ENCODE results near the gene SMOC1. TPM values are rescaled to one million over a fixed set of nuclear protein-coding genes. Genes with fewer than 3 reads are reported as not detected.
A peak's percentile ranks its signal among the peaks of the same experiment; 100 is the strongest.

The SMOC1 gene
- total RNA-seq, 2 donors from 2014 or later = not detected

- Histone ChIP-seq H3K27me3 (ENCODE audit: control insufficient read depth, insufficient read depth, low read length, poor library complexity, severe bottlenecking) (peaks cover 9% of the 10 kb centered on the region), H3K36me3 (ENCODE audit: control insufficient read depth, insufficient read depth, low read length) (no peaks in the 10 kb centered on the region), H3K4me1 (ENCODE audit: control insufficient read depth, insufficient read depth, low read length) (peaks cover 11% of the 10 kb centered on the region), H3K9ac (ENCODE audit: extremely low read depth, low read length, poor library complexity, severe bottlenecking) (no peak overlapping the region), H3K4me3 (ENCODE audit: low read length) (no peak overlapping the region), H3K9me3 (ENCODE audit: control insufficient read depth, low read length) (no peaks in the 10 kb centered on the region), H3K27ac (ENCODE audit: low read depth, low read length) (peak overlapping the region; percentile 75)
- H3K4me1 Mint-ChIP-seq = peaks cover 38% of the 10 kb centered on the region
- WGBS, 2 experiments (ENCODE audit: insufficient coverage in 1 of 2, insufficient read length in 1 of 2) = 51 to 75% methylated on average over 5 to 6 of the region's 6 CpGs
- no peak overlapping the region for H3K27ac Mint-ChIP-seq
- no peaks in the 10 kb centered on the region for H3K27me3 Mint-ChIP-seq (ENCODE audit: insufficient read depth)
- no peak overlapping the region for H3K4me3 Mint-ChIP-seq
- no peak for TF ChIP-seq CTCF (conservative IDR thresholded peaks at IDR 0.05)
- no peaks in the 10 kb centered on the region for H3K9me3 Mint-ChIP-seq
- DNase-seq = no peak
- H3K36me3 Mint-ChIP-seq (ENCODE audit: low read depth) = no peaks in the 10 kb centered on the region
These were observed 129.4 kb downstream of the SMOC1 start for GRCh38 chr14:70008284-70009262.

- H3K27ac Mint-ChIP-seq = no peak overlapping the region
- H3K4me1 Mint-ChIP-seq = peaks cover 33% of the 10 kb centered on the region
- H3K9me3 Mint-ChIP-seq = no peaks in the 10 kb centered on the region
- Histone ChIP-seq H3K27ac (ENCODE audit: low read depth, low read length) (no peak overlapping the region), H3K9me3 (ENCODE audit: control insufficient read depth, low read length) (no peaks in the 10 kb centered on the region), H3K36me3 (ENCODE audit: control insufficient read depth, insufficient read depth, low read length) (no peaks in the 10 kb centered on the region), H3K4me1 (ENCODE audit: control insufficient read depth, insufficient read depth, low read length) (peaks cover 11% of the 10 kb centered on the region), H3K27me3 (ENCODE audit: control insufficient read depth, insufficient read depth, low read length, poor library complexity, severe bottlenecking) (no peaks in the 10 kb centered on the region), H3K9ac (ENCODE audit: extremely low read depth, low read length, poor library complexity, severe bottlenecking) (no peak overlapping the region), H3K4me3 (ENCODE audit: low read length) (no peak overlapping the region)
- H3K27me3 Mint-ChIP-seq (ENCODE audit: insufficient read depth) = no peaks in the 10 kb centered on the region
- TF ChIP-seq CTCF (conservative IDR thresholded peaks at IDR 0.05) = no peak
- 82 to 96% methylated on average over 7 to 8 of the region's 8 CpGs for WGBS, 2 experiments (ENCODE audit: insufficient coverage in 1 of 2, insufficient read length in 1 of 2)
- no peaks in the 10 kb centered on the region for H3K36me3 Mint-ChIP-seq (ENCODE audit: low read depth)
- H3K4me3 Mint-ChIP-seq = no peak overlapping the region
- DNase-seq = no peak
These were observed 130.7 kb downstream of the SMOC1 start for GRCh38 chr14:70009961-70010360.

- no peaks in the 10 kb centered on the region for H3K9me3 Mint-ChIP-seq
- Histone ChIP-seq H3K4me1 (ENCODE audit: control insufficient read depth, insufficient read depth, low read length) (peaks cover 11% of the 10 kb centered on the region), H3K27me3 (ENCODE audit: control insufficient read depth, insufficient read depth, low read length, poor library complexity, severe bottlenecking) (no peaks in the 10 kb centered on the region), H3K9me3 (ENCODE audit: control insufficient read depth, low read length) (no peaks in the 10 kb centered on the region), H3K27ac (ENCODE audit: low read depth, low read length) (peak overlapping the region; percentile 6), H3K9ac (ENCODE audit: extremely low read depth, low read length, poor library complexity, severe bottlenecking) (no peak overlapping the region), H3K4me3 (ENCODE audit: low read length) (no peak overlapping the region), H3K36me3 (ENCODE audit: control insufficient read depth, insufficient read depth, low read length) (no peaks in the 10 kb centered on the region)
- DNase-seq = no peak
- H3K4me1 Mint-ChIP-seq = peaks cover 22% of the 10 kb centered on the region
- no peaks in the 10 kb centered on the region for H3K36me3 Mint-ChIP-seq (ENCODE audit: low read depth)
- H3K27me3 Mint-ChIP-seq (ENCODE audit: insufficient read depth) = no peaks in the 10 kb centered on the region
- H3K4me3 Mint-ChIP-seq = no peak overlapping the region
- TF ChIP-seq CTCF (conservative IDR thresholded peaks at IDR 0.05) = no peak
- no peak overlapping the region for H3K27ac Mint-ChIP-seq
- WGBS, 2 experiments (ENCODE audit: insufficient coverage in 1 of 2, insufficient read length in 1 of 2) = 95 to 100% methylated on average over 2 to 6 of the region's 6 CpGs
These were observed 131.9 kb downstream of the SMOC1 start for GRCh38 chr14:70011098-70011497.

Data from endodermal cell (in vitro differentiated cells).